Measurements from ENCODE around the gene MYLK4. TPM values are rescaled to one million over a fixed set of nuclear protein-coding genes. Genes with fewer than 3 reads are reported as not detected.
"Not testable (repeated sequence)": the region's sequence is repeated elsewhere in the genome, so short reads cannot be mapped to it uniquely, and the experiment has no call there.

Gene MYLK4
- total RNA-seq, 1 donor from 2014 or later: 0.23 TPM

- Mint-ChIP-seq H3K27me3 (ENCODE audit: low read depth, unreplicated experiment) (no peaks in the 10 kb centered on the region), H3K36me3 (ENCODE audit: low read depth, unreplicated experiment) (no peaks in the 10 kb centered on the region), H3K9me3 (ENCODE audit: unreplicated experiment) (no peaks in the 10 kb centered on the region), H3K27ac (ENCODE audit: unreplicated experiment) (peak overlapping the region; percentile 97), H3K4me3 (ENCODE audit: unreplicated experiment) (peak overlapping the region; percentile 92), H3K4me1 (ENCODE audit: low read depth, unreplicated experiment) (peaks cover 21% of the 10 kb centered on the region)
- Histone ChIP-seq H3K79me2 (ENCODE audit: insufficient read depth, low read length) (peaks cover 35% of the 10 kb centered on the region), H3K9me3 (ENCODE audit: insufficient read depth, low read depth, low read length) (no peaks in the 10 kb centered on the region), H4K20me1 (ENCODE audit: insufficient read depth, low read length) (peaks cover 26% of the 10 kb centered on the region), H3K27me3 (ENCODE audit: insufficient read depth, low read length) (no peaks in the 10 kb centered on the region), H3K4me2 (ENCODE audit: low read length) (peak overlapping the region; percentile 93), H3K9ac (ENCODE audit: low read length) (peak overlapping the region; percentile 97), H3K27ac (ENCODE audit: low read depth, low read length) (peak overlapping the region; percentile 97), H2AFZ (ENCODE audit: low read depth, low read length) (peak overlapping the region; percentile 94), H3K4me1 (ENCODE audit: insufficient read depth, low read length) (peaks cover 15% of the 10 kb centered on the region), H3K36me3 (ENCODE audit: insufficient read depth, low read length) (no peaks in the 10 kb centered on the region), H3K4me3 (ENCODE audit: insufficient read depth, low read depth, low read length) (peak overlapping the region; percentile 89)
- FAIRE-seq (no peak), DNase-seq (ENCODE audit: low read depth) (no peak)
- TF ChIP-seq, protein P1, sequence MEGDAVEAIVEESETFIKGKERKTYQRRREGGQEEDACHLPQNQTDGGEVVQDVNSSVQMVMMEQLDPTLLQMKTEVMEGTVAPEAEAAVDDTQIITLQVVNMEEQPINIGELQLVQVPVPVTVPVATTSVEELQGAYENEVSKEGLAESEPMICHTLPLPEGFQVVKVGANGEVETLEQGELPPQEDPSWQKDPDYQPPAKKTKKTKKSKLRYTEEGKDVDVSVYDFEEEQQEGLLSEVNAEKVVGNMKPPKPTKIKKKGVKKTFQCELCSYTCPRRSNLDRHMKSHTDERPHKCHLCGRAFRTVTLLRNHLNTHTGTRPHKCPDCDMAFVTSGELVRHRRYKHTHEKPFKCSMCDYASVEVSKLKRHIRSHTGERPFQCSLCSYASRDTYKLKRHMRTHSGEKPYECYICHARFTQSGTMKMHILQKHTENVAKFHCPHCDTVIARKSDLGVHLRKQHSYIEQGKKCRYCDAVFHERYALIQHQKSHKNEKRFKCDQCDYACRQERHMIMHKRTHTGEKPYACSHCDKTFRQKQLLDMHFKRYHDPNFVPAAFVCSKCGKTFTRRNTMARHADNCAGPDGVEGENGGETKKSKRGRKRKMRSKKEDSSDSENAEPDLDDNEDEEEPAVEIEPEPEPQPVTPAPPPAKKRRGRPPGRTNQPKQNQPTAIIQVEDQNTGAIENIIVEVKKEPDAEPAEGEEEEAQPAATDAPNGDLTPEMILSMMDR (IDR thresholded peaks at IDR 0.05; ENCODE audit: insufficient read depth, low read depth, low read length): no peak
- no peak for TF ChIP-seq EZH2 (IDR thresholded peaks at IDR 0.05; ENCODE audit: insufficient read depth, low read length)
Measured at GRCh38 chr6:2763876-2764540, 13.3 kb upstream of the MYLK4 start.

- Histone ChIP-seq H3K36me3 (ENCODE audit: insufficient read depth, low read length) (no peaks in the 10 kb centered on the region), H2AFZ (ENCODE audit: low read depth, low read length) (no peak overlapping the region), H3K9ac (ENCODE audit: low read length) (no peak overlapping the region), H3K4me1 (ENCODE audit: insufficient read depth, low read length) (peaks cover 11% of the 10 kb centered on the region), H3K79me2 (ENCODE audit: insufficient read depth, low read length) (peaks cover 29% of the 10 kb centered on the region), H3K27ac (ENCODE audit: low read depth, low read length) (no peak overlapping the region), H3K4me2 (ENCODE audit: low read length) (no peak overlapping the region), H3K27me3 (ENCODE audit: insufficient read depth, low read length) (no peaks in the 10 kb centered on the region), H4K20me1 (ENCODE audit: insufficient read depth, low read length) (peaks cover 21% of the 10 kb centered on the region), H3K9me3 (ENCODE audit: insufficient read depth, low read depth, low read length) (no peaks in the 10 kb centered on the region), H3K4me3 (ENCODE audit: insufficient read depth, low read depth, low read length) (no peak overlapping the region)
- DNase-seq (ENCODE audit: low read depth): no peak
- Mint-ChIP-seq H3K27me3 (ENCODE audit: low read depth, unreplicated experiment) (no peaks in the 10 kb centered on the region), H3K36me3 (ENCODE audit: low read depth, unreplicated experiment) (no peaks in the 10 kb centered on the region), H3K4me3 (ENCODE audit: unreplicated experiment) (no peak overlapping the region), H3K9me3 (ENCODE audit: unreplicated experiment) (no peaks in the 10 kb centered on the region), H3K4me1 (ENCODE audit: low read depth, unreplicated experiment) (peaks cover 17% of the 10 kb centered on the region), H3K27ac (ENCODE audit: unreplicated experiment) (no peak overlapping the region)
- no peak for TF ChIP-seq EZH2 (IDR thresholded peaks at IDR 0.05; ENCODE audit: insufficient read depth, low read length)
- TF ChIP-seq, protein P1 (IDR thresholded peaks at IDR 0.05; ENCODE audit: insufficient read depth, low read depth, low read length): no peak
- FAIRE-seq: no peak
Measured at GRCh38 chr6:2763345-2763841, 12.7 kb upstream of the MYLK4 start.

GRCh38 chr6:2762868-2763267 lies 12.1 kb upstream of the MYLK4 start:
- not testable (repeated sequence) for FAIRE-seq

More at GRCh38 chr6:2762868-2763267, 12.1 kb upstream of the MYLK4 start:
- H3K27me3 Mint-ChIP-seq (ENCODE audit: low read depth, unreplicated experiment); H3K9me3 Mint-ChIP-seq (ENCODE audit: unreplicated experiment); H3K27ac Mint-ChIP-seq (ENCODE audit: unreplicated experiment); H3K9me3 ChIP-seq (ENCODE audit: insufficient read depth, low read depth, low read length); H3K36me3 Mint-ChIP-seq (ENCODE audit: low read depth, unreplicated experiment); H3K4me2 ChIP-seq (ENCODE audit: low read length); H3K27me3 ChIP-seq (ENCODE audit: insufficient read depth, low read length); H3K27ac ChIP-seq (ENCODE audit: low read depth, low read length); H2AFZ ChIP-seq (ENCODE audit: low read depth, low read length); H3K9ac ChIP-seq (ENCODE audit: low read length); H3K4me1 ChIP-seq (ENCODE audit: insufficient read depth, low read length); H3K4me3 Mint-ChIP-seq (ENCODE audit: unreplicated experiment); H3K36me3 ChIP-seq (ENCODE audit: insufficient read depth, low read length); H3K4me3 ChIP-seq (ENCODE audit: insufficient read depth, low read depth, low read length); DNase-seq (ENCODE audit: low read depth): not testable (repeated sequence)
- peaks cover 16% of the 10 kb centered on the region for H4K20me1 ChIP-seq (ENCODE audit: insufficient read depth, low read length)
- H3K79me2 ChIP-seq (ENCODE audit: insufficient read depth, low read length): peaks cover 24% of the 10 kb centered on the region
- peaks cover 13% of the 10 kb centered on the region for H3K4me1 Mint-ChIP-seq (ENCODE audit: low read depth, unreplicated experiment)

All from astrocyte (in vitro differentiated cells and primary cell).